Heart left ventricle (tissue), 16 donors: ENCODE data around the gene B4GALT5. TPM values are rescaled to one million over a fixed set of nuclear protein-coding genes. Genes with fewer than 3 reads are reported as not detected.
A peak's percentile ranks its signal among the peaks of the same experiment; 100 is the strongest.

Experiments
- ATAC-seq, 4 donors: fragments of 200-7000 bp; cut with Tn5 transposase; one replicate each; pipeline ENCODE4 v1.9.1; 2020 to 2022; ENCODE audit warnings: moderate library complexity in 4 of 4, mild to moderate bottlenecking in 3 of 4, moderate number of reproducible peaks in 1 of 4
- DNase-seq, 5 donors: peaks; one replicate each; pipeline ENCODE4 v3.0.0-alpha.2; 2020
- H3K27ac ChIP-seq, 12 donors: fragments of 200-600 bp; sonication (generic) in 4 of 12; one replicate each; pipeline versions ENCODE4 v1.5.0 to v1.8.0; 2016 to 2022; ENCODE audit warnings: mild to moderate bottlenecking in 2 of 12
- H3K27me3 ChIP-seq, 9 donors: fragments of 200-600 bp; sonication (generic) in 2 of 9; one replicate each; pipeline versions ENCODE4 v1.5.1 to v1.8.0; 2016 to 2022; ENCODE audit warnings: mild to moderate bottlenecking in 3 of 9
- H3K36me3 ChIP-seq, 9 donors: fragments of 200-600 bp; sonication (generic) in 2 of 9; one replicate each; pipeline versions ENCODE4 v1.5.0 to v1.8.0; 2018 to 2022; ENCODE audit warnings: mild to moderate bottlenecking in 2 of 9
- H3K4me1 ChIP-seq, 12 donors: fragments of 200-600 bp; sonication (generic) in 4 of 12; one replicate each; pipeline versions ENCODE4 v1.5.0 to v1.8.0; 2016 to 2022; ENCODE audit warnings: mild to moderate bottlenecking in 3 of 12
- H3K4me3 ChIP-seq, 12 donors: fragments of 200-600 bp; sonication (generic) in 4 of 12; one replicate each; pipeline versions ENCODE4 v1.5.0 to v1.8.0; 2017 to 2022; ENCODE audit warnings: mild to moderate bottlenecking in 9 of 12, moderate library complexity in 4 of 12
- H3K9me3 ChIP-seq, 12 donors: fragments of 200-600 bp; sonication (generic) in 4 of 12; one replicate each; pipeline versions ENCODE4 v1.5.0 to v1.8.0; 2016 to 2022; ENCODE audit warnings: mild to moderate bottlenecking in 1 of 12
- POLR2A ChIP-seq, 2 donors: fragments of 450-650 bp; IDR thresholded peaks; one replicate each; pipeline ENCODE4 v1.6.1; 2017; ENCODE audit warnings: antibody characterized with exemption in 2 of 2, mild to moderate bottlenecking in 2 of 2, moderate library complexity in 2 of 2
- WGBS, 4 donors: extraction: QIAGEN DNeasy Blood & Tissue Kit in 2 of 4; methylation state at CpG; one replicate each; pipeline versions ENCODE4 v1.1.5 to v1.1.7; 2013 to 2018; 5-methylcytosine and 5-hydroxymethylcytosine counted together
- intact Hi-C, 10 donors: fragments of 100-400 bp; cut with DNase I; formaldehyde crosslinking; loops; one replicate each; pipeline versions ENCODE4 v1.11.1 to v1.14.2; 2022
- polyA plus RNA-seq, 2 donors: library from polyadenylated mRNA; stranded (reverse); fragments of 200-250 nt; gene quantifications; one replicate each; pipeline ENCODE4 v1.2.3, GENCODE V29; 2013
- total RNA-seq, 9 donors: library from RNA; depleted of rRNA in 2 of 9; stranded (reverse); fragments of >200 nt in 2 of 9; fragmentation: NEBNext Ultra II Directional in 3 of 9; extraction: Animal tissue kit (Norgen Biotek cat#: 25700) in 3 of 9; gene quantifications; one replicate each; pipeline versions ENCODE4 v1.1.0 to v1.2.4, GENCODE V29; 2016 to 2023
- TF ChIP-seq, protein P1 (sequence below), 12 donors: fragments of 200-600 bp; sonication (generic) in 4 of 12; IDR thresholded peaks; one replicate each; pipeline versions ENCODE4 v1.5.0 to v1.8.0; 2018 to 2022; ENCODE audit warnings: antibody characterized with exemption in 12 of 12, mild to moderate bottlenecking in 5 of 12
- donor health status: ischemic (EF 13 %, LVEDD 7.1; RV severe dilation, severe dysfunction).
- donor health status: healthy with polysubstance abuse.
- donor health status: DM: no; HTN: yes; CAD: no.
- donor health status: DM: no; HTN: no; CAD: no.
- donor health status: ischemic (EF 25% LVEDD 6.9; RV normal size, moderate dysfunction).
- donor health status: ischemic (EF 25% LVEDD 5.7; RV mildly dilated, moderate dysfunction).
- donor health status: healthy.
- donor health status: DM: yes; HTN: yes; CAD: no.
- donor health status: ischemic (EF 35%, LVEDD 5.7; RV mildly dilated, moderate dysfunction).
- donor health status: nonischemic (EF 11% LVEDD 7.7; RV severe dilation, severe dysfunction).
- donor health status: DM: yes; HTN: yes; CAD: no.
- donor health status: PGD.
- donor health status: ischemic (EF 29% LVEDD 5.4; RV normal size, mild dysfunction).
- donor health status: nonischemic (EF 23%, LVEDD 6.1; RV moderate dilation, normal function).

Gene B4GALT5
- total and polyA plus RNA-seq, 11 donors, result 7.0 to 60.4 (median 29.3) TPM

DNA sequence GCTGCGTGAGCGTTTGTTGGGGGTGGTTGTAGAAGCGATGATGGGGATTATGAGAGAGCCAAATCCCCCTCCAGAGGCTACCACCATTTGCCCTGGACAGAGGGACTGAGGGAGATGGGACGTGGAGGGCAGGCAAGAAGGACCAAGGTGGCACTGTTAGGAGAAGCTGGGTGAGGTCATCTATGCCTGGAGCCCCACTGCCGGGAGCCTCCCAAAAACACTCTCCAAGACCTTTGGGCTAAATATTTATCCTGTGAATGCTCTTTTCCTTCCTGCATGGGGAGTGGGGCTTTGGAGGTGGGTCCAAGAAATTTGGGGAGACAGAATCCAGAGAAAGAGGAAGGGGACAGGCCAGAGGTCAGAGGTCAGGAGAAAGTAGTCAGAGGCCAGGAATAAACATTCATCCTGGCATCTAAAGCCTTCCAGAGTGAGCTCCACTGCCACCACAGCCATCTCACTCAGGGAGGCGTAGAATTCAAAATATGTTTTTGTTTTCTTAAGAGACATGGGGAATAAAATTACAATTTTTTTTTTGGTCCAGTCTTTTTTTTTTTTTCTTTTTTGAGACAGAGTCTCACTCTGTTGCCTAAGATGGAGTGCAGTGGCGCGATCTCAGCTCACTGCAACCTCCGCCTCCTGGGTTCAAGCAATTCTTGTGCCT, 128.0 kb downstream of the B4GALT5 start:
- Histone ChIP-seq H3K36me3 (no peaks in the 10 kb centered on the region), H3K27me3 (no peaks in the 10 kb centered on the region), H3K4me3 (no peak overlapping the region), H3K9me3 (peaks cover 0 to 15% (median 5%) of the 10 kb centered on the region in 12 donors), H3K27ac (peak overlapping the region in 6 of 12 donors; percentile 52 to 89 (median 79)), H3K4me1 (peaks cover 0 to 47% (median 17%) of the 10 kb centered on the region in 12 donors)
- WGBS, 4 donors, result 83 to 91% (median 89%) methylated on average over 9 of the region's 9 CpGs
- intact Hi-C loops, result no loop called here
- no peak for TF ChIP-seq POLR2A (IDR thresholded peaks at IDR 0.05)
- TF ChIP-seq, protein P1, sequence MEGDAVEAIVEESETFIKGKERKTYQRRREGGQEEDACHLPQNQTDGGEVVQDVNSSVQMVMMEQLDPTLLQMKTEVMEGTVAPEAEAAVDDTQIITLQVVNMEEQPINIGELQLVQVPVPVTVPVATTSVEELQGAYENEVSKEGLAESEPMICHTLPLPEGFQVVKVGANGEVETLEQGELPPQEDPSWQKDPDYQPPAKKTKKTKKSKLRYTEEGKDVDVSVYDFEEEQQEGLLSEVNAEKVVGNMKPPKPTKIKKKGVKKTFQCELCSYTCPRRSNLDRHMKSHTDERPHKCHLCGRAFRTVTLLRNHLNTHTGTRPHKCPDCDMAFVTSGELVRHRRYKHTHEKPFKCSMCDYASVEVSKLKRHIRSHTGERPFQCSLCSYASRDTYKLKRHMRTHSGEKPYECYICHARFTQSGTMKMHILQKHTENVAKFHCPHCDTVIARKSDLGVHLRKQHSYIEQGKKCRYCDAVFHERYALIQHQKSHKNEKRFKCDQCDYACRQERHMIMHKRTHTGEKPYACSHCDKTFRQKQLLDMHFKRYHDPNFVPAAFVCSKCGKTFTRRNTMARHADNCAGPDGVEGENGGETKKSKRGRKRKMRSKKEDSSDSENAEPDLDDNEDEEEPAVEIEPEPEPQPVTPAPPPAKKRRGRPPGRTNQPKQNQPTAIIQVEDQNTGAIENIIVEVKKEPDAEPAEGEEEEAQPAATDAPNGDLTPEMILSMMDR (IDR thresholded peaks at IDR 0.05), result no peak
- ATAC-seq (no peak), DNase-seq (no peak)

DNA sequence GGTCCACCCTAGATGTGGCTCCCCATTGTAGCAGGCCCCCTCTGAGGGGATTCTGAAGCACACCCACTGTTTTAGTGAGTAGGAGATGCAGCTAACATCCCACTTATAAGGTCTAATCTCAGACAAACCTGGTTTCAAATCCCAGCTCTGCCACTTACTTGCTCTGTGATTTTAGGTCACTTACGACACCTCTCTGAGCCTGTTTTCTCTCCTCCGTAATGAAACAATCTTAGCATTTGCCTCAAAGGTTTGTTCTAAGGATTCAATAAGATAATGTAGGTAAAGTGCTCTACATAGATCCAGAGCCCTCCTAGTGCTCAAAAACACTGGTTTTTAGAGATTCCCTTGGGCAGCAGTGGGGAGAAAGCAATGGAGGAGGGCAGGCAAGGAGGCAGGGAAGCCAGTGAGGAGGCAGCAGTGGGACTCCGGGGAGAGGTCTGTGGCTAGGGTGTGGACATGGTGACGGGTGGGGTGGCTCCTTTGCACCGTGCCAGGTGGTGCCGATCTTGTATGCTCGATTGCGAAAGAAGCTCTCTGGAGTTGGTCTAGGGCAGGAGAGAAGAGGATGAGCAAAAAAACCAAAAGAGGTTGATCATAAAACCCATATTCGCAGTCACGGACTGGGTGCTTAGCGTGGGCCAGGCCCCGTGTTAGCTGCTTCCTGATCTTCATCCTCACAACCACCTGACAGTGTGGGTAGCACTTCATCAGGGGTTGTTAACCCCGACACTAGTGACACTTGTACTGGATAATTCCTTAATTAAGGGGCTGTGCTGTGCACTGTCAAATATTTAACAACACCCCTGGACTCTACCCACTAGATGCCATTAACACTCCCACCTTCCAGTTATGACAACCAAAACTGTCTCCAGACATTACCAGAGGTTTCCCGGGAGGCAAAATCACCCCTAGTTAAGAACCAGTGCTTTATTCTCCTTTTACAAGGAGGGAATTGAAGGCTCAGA, 129.0 kb downstream of the B4GALT5 start:
- H3K4me1 ChIP-seq, result peaks cover 0 to 46% (median 16%) of the 10 kb centered on the region in 12 donors
- 83 to 89% (median 86%) methylated on average over 14 of the region's 14 CpGs for WGBS, 4 donors
- H3K9me3 ChIP-seq, result peaks cover 0 to 15% (median 5%) of the 10 kb centered on the region in 12 donors
- no peak overlapping the region for H3K4me3 ChIP-seq
- ATAC-seq, result peak in 1 of 4 donors; percentile 35
- no peak for TF ChIP-seq POLR2A (IDR thresholded peaks at IDR 0.05)
- TF ChIP-seq, protein P1 (IDR thresholded peaks at IDR 0.05), result no peak
- H3K27me3 ChIP-seq, result no peaks in the 10 kb centered on the region
- intact Hi-C loops, result no loop called here
- no peaks in the 10 kb centered on the region for H3K36me3 ChIP-seq
- peak overlapping the region in 11 of 12 donors; percentile 22 to 88 (median 62) for H3K27ac ChIP-seq
- no peak for DNase-seq

- 40 to 65% (median 52%) methylated on average over 12 of the region's 12 CpGs for WGBS, 4 donors
- Histone ChIP-seq H3K27ac (peak overlapping the region; percentile 22 to 88 (median 62)), H3K27me3 (no peaks in the 10 kb centered on the region), H3K4me1 (peaks cover 0 to 50% (median 16%) of the 10 kb centered on the region in 12 donors), H3K36me3 (no peaks in the 10 kb centered on the region), H3K4me3 (no peak overlapping the region), H3K9me3 (peaks cover 0 to 15% (median 5%) of the 10 kb centered on the region in 12 donors)
- TF ChIP-seq, protein P1 (IDR thresholded peaks at IDR 0.05), result peak in 1 of 12 donors; percentile 18
- no peak for TF ChIP-seq POLR2A (IDR thresholded peaks at IDR 0.05)
- ATAC-seq (peak; percentile 76 to 92 (median 90)), DNase-seq (peak; percentile 74 to 89 (median 81))
- intact Hi-C loops, result no loop called here
Observed at GRCh38 chr20:49583669-49584417, 129.8 kb downstream of the B4GALT5 start.
